CD4-positive, alpha-beta T cell treated with Interleukin-2 at 100 ng/mL for 4 hours (primary cell): ENCODE data around the gene P3H2.
"Not testable (repeated sequence)": the region's sequence is repeated elsewhere in the genome, so short reads cannot be mapped to it uniquely, and the experiment has no call there.

ENCODE experiments used
- DNase-seq: peaks from one replicate; pipeline ENCODE4 v3.0.0-alpha.2; 2020; ENCODE audit warnings: low spot score

The P3H2 gene

DNA sequence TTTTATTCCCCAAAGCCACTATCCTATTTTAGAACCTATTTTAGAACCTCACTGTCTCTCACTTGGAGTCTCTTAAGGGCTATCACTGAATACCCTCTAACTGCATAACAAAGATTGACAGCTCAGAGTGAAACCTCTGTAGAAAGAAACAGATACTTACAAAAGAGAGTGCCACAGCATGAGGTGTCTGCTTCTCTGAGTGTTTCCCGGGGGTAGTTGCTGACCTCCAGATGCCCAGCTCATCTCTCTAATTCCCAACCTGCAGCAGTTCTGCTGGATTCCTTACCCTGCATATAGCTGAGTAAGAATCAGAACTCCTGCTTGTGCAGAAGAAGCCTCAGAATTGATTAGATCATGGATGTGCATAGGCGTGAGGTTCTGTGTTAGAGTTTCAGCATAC is 34.5 kb downstream of the P3H2 start:
- no peak for DNase-seq

DNA sequence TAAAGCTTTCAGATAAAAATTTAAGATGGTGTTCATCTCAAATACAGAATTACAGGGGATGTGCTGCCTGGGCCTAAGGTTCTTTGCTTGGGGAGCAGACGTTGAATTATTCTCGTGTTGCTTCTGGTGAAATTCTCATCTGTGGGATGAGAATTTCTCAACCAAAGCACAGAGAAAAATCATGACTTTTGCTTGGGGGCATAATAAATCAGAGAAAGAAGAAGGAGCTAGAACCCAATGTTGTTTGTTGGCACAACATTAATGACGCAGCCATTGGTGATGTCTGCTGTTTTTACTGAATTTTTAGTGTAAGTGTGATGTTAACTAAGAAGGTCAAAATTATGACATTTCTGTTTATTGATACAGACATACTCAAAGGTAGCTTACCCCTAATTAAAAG is 35.7 kb downstream of the P3H2 start:
- DNase-seq: no peak

- DNase-seq: no peak
These were observed 37.1 kb downstream of the P3H2 start for GRCh38 chr3:190083635-190084034.

GRCh38 chr3:190081389-190081788 is 39.3 kb downstream of the P3H2 start:
- no peak for DNase-seq

GRCh38 chr3:190079173-190079572 is 41.5 kb downstream of the P3H2 start:
- DNase-seq: not testable (repeated sequence)

- DNase-seq: no peak
These were observed 43.2 kb downstream of the P3H2 start for GRCh38 chr3:190077395-190078045.

DNA sequence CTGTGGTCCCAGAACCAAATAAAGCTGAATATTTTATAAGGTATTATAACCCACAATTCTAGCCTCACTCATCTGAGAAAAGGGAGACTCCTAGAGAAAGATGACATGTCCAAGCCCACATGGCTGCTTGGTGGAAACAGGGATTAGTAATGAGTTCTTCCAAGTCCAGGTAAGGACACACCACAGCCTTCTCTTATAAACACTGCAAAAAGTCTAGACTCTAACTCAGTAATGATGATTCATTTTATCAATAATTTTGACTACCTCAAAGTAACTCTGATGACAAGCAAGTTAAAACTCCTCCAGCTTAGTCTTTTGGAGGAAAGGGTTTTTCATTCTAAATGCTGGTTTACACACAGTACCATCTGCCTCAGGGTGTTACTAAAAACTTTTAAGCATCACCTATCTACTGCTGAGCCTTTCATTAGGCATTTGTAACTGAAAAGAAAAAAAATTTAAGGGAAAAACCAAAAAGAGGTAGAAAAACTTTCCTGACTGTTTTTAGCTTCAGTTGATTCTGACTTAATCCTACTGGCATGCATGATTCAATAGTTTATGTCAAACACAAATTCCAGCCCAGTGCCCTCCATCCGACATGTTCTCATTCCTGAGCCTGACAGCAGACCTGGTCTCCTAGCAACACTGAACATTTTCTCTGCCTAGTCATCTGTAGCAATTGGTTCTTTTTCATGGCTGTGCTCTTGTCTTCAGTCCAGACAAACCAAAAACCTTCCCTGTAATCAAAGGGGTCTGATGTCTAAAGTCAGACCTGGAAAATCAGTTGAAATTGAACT is 43.9 kb downstream of the P3H2 start:
- no peak for DNase-seq

DNA sequence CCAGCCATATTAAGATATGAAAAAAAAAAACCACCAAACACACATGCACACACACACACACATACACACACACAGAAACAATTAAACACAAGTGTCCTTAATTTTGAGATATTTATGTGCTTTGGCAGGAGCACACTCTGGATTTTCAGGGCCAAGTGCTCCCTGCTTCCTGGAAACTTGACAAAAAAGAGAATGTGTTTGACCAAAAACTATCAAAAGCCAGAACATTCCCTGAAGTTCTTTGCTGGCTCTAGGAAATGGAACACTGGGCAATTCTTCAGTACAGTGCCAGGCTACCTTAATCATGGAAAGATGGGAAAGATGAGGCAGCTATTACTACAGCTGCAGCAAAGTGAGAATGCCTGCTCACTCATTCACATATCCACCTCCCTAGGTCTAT is 44.6 kb downstream of the P3H2 start:
- DNase-seq: no peak

DNA sequence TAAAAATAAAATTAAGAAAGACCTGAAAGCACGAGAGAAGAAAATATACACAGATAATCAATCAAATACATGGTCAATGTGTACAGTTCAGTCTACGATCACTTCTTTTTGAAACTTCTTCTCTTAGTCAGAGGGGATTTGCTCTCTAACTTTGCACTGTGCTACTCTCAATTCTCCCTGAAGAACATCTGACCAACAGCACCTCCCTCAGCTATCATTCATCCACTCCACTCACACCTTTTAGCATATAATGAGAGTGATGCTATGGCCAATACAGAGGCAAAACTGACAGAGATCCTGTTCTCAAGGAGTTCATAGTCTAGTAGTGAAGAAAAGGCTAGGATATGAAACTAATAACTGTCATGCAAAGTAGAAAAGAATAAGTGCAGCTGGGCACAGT is 45.9 kb downstream of the P3H2 start:
- DNase-seq: no peak

DNA sequence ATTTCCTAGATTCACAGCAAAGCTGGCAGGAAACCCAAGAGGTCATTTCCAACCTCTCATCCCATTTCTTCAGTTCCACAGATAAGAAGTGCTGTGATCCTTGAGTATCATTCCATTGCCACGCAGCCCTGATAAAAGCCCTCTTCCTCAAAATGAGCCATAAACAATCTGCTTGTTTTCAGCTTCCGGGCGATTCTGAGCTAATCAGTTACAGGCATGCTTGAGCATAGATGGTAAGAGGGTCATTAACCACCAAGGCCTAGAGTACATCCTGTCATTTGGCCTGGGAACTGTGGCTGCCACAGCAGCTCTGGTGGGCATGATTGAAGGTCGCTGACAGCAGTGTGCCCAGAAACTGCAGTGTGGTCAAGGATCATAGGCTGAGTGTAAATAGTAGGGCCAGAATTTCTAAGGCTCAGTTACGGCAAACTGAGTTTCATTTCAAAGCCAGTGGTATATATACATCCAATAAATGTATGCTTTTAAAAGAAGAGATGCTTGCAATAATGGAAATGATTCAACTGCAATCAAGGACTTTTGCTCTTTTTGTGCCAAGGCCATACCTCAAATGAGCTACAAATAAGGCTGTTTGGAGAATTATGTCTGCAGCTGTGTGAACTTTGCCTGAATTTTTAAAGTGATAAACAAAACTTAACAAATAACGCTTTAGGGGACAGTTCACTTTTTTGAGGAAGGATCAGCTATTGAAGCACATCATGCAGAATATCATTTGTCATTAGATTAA is 47.3 kb downstream of the P3H2 start:
- DNase-seq: no peak

DNA sequence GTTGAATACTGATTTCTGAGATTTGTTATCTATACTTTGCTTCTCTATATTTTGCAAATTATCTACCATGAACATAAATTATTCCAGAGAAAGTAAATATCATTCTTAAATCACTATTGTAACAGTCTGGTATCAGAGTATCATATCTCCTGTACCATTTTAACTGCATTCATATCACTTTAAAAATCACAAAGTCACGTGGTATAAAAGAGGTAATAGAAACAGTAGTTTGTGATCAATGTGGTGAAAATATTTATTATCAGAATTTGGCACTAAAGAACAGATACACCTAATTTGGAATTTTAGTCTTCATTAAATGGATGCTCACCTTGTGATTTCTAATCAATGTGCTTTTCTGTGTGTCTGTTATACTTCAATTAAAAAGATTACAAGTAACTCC is 47.8 kb downstream of the P3H2 start:
- DNase-seq: no peak

DNA sequence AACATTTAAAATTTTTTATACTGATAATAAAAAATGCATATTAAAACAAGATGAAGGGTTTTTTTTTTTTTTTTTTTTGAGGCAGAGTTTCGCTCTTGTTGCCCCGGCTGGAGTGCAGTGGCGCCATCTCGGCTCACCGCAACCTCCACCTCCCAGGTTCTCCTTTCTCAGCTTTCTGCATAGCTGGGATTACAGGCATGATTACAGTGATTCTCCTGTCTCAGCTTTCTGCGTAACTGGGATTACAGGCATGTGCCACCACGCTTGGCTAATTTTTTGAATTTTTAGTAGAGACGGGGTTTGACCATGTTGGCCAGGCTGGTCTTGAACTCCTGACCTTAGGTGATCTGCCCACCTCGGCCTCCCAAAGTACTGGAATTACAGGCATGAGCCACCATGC is 48.8 kb downstream of the P3H2 start:
- DNase-seq: not testable (repeated sequence)

GRCh38 chr3:190070622-190071347 is 49.9 kb downstream of the P3H2 start:
- no peak for DNase-seq

DNA sequence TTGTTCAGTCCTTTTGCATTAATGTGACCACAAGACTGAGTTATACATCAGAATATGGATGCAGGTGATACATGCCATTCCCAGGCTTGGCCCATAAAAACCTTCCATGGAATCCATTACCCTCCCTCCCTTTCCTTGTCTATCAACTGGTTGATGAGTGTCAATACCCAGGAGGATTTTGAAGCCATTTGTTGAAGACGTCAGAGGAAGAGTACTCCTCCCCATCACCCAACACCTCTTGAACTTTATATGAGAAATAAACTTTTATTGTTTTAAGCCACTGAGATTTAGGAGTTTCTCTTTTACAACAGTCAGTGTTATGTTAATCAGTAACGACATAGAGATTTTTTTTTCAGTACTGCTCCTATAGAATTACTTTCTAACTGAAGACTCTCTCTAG is 55.5 kb downstream of the P3H2 start:
- no peak for DNase-seq

- DNase-seq: no peak
These were observed 56.0 kb downstream of the P3H2 start for GRCh38 chr3:190064659-190065058.

DNA sequence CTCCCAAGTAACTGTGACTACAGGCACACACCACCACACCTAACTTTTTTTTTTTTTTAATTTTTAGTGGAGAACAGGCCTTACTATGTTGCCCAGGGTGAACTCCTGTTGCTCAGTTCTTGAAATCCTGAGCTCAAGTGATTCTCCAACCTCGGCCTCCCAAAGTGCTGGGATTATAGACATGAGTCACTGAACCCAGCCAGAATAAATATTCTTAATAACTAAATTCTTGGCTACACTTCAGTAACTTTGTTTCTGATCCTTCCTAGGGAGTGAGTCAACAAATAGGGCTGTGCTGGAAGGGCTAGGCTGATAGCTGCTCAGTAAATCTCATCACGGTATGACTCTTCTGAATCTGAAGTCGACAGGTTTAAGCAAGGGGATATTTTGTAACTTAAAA is 56.6 kb downstream of the P3H2 start:
- DNase-seq: no peak

DNA sequence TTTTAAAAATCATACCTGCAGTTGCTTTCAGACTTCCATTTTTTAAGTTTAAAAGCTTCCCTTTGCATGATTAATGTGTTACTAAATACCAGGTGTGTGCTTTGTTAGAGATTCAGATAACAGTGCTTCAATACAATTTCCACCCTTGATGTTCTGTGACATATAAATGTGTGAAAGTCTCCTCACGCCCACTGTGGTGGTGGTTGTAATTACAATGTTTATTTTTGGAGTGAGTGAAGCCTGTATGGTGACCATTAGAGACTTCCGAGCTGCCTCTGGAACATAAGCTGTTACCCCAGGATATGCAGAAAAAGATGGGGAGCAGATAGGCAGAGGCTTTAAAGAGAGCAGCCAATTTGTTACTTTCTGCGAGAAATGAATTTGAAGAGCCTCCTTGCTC is 57.2 kb downstream of the P3H2 start:
- DNase-seq: no peak

DNA sequence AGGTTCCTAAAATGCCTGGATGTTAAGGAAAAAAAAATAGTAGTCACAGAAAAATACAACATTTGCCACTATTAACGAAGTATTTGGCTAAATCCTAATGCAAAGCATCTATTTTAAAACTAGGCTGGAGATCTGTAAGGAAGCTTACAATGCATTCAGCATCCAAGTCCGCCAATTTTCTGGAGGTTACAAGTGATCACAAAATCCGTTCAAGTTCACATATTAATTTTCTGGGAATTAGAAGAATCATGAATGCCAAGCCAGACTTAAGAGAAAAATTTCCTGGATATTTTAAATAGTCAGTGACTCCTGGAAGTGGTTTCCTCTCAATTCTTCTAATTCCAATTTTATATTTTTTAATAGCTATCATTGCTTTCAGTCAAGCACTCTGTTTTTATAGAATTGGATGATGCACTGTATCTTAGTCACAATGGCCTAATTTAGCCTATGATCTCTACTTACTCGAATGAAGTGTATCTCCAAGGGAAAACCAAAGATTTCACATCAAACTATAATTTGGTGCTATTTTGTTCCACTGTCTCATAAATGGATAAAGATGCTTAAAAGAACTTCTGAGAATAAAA is 60.4 kb downstream of the P3H2 start:
- DNase-seq: no peak

DNA sequence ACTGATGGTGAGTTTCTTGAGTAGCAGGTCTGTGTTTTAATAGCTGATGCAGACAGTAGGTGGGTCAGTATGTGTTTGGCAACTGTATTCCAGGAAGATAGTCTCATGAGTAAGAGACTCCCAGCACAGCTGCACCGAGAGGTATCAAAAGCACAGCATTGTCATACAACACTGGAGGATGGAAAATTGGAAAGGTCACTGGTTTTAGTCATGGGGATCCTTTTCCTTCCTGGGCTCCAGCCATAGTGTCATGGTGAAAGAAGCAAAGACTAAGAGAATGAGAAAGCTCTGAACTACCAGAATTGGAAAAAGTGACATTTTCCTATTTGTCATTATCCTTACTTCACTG is 61.5 kb downstream of the P3H2 start:
- no peak for DNase-seq

GRCh38 chr3:190058521-190059241 is 62.0 kb downstream of the P3H2 start:
- no peak for DNase-seq

- no peak for DNase-seq
These were observed 64.0 kb downstream of the P3H2 start for GRCh38 chr3:190056742-190057141.

GRCh38 chr3:190055773-190056172 is 64.9 kb downstream of the P3H2 start:
- no peak for DNase-seq
